Measurements from ENCODE around the gene GRIP1.

Gene GRIP1

DNA sequence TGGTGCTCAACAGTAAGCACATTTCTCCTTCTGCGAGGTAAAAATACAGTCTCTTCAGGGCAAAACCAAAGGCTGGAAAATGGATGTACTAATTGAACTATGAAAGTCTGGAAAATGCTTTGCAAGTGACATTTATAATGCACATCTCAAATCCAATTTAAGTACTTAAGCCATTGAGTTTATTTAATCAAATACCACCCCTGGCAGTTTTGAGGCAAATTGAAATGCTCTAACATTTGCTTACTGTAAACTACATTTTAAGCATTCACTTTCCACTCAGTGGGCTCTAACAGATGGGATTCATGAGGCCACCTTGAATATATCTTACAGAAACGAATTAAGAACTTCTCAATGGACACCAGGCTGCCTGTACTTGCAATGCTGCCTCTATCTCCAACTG lies 306.9 kb downstream of the GRIP1 start:
- DNase-seq = no peak

DNA sequence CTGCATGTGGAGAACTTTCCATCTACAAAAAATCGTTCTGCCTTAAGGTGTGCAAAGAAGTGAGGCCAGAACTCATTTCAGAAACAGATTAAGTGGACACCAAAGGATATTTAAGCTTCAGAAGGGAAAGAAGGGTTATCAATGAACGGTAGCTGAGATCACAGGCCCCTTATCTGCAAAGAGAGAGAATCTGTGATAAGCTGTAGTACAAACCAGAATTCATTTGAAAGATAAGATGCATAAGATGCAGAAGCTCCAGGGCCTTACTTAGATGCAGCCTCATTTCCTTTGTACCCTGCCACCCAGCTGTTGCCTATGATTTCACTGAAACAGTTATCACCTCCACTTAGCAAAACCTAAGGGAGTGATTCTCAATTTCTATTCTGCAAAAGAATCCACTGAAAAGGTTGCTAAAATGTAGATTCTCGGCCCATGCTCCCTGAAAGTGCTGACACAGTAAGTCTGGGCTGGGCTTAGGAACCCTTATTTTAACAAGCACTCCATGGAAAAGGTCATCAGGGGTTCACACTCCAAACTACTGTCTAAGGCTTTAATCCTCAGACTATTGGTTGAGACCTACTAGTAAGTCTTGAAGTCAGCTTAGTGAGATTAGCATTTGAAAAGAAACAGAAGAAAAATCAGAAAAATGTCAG lies 311.7 kb downstream of the GRIP1 start:
- DNase-seq = no peak

DNA sequence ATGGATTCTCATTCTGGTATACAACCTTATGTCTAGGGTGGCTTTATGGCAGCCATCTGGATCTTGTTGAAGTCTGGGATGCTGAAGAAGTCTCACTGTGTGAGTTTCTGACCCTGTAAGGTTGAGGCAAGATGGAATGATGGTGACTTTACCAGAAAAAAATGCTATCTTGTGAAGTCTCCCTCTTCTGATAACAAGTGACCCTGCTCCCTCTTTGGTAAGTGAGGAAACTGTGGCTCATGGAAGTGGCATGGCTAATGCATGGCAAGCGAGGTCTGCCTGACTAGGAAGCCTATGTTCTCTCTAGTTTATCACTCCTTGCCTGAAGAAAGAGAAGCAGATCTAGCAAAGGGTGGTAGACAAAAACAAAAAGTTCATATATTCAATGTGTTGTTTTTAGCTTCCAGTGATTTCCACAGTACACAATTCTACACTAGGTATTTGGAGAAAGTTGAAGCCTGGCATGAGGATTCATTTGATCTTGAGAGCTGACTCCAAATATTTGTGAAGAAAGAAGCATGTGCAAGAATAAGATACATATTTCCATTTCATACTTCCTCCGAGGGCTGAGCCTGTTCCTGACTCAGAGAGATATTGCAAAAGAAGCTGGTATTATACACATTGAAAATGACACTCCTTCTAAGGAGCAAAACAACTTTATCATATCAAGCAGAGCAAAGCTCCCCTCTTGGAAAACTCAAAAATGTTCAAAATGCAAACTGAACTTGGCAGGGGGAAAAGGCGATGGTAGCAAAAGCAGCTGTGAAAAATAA lies 313.0 kb downstream of the GRIP1 start:
- no peak for DNase-seq

DNA sequence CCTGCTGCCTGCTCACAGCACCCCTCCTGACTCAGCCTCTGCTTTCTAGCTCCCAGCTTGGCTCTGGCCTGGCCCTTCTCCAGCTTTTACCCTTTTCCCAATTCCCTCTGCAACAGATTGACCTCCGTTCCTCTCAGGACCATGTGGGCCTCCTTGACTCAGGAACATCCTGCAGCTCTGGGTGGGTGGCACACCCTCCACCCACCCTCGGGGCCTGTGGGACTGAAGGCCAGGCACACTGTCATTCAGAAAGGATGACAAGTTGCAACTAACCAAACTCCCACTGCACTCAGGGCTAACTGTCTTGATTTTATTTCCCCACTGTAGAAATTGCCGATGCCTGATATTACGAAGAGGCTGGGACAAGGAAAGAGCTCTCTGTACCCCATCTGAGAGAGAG lies 317.2 kb downstream of the GRIP1 start:
- DNase-seq = peak; percentile 42

DNA sequence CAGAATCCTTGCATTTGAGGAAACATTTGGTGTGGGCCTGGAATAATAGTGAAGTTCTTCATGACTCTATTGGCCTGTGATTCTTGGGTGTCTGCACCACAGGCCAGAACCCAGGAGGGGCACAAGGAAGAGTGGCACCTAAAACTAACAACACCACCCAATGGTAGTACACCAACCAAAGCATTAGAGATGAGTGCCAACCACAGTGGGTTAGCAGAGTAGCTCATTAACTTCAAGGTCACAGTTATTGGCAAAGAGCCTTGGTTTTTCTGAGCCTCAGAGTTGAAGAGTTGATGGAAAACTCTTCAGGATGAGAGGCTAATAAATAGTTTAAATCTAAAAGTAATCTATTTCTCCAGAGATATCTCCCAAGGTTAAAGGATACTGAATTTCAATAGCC lies 319.6 kb downstream of the GRIP1 start:
- DNase-seq = no peak

DNA sequence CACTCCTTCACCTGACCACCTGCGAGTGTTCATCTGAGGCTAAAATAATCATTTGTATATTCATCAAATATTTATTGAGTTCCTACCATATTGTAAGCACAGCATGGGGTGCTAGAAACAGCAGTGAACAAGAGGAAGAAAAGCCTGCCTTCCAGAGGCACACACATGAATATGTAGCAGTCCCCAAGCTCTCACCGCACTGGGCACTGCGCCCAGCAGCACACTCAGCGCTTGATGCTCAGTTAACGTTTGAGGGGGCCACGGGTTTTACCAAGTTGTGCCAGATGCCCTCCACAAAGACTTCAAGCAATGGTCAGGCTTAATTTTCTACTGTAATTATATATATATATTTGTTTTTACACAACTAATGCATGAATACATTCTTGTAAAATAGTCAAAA lies 324.6 kb downstream of the GRIP1 start:
- DNase-seq = peak; percentile 41

DNA sequence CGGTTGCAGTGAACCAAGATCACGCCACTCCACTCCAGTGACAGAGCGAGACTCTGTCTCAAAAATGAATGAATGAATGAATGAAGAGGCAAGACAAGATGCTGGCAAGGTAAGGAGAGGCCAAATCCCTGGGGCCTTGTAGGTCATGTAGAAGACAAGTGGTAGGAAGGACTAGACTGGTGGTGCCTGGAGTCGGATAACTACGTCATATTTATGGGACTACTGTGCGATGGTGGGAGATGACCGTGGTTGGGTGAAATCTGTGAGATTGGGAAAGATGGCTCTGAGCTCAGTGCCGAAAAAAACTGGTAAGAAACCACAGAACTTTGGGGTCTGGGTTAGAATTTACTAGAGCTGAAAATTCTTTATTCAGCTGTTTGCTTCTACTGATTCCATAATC lies 326.0 kb downstream of the GRIP1 start:
- DNase-seq = no peak

DNA sequence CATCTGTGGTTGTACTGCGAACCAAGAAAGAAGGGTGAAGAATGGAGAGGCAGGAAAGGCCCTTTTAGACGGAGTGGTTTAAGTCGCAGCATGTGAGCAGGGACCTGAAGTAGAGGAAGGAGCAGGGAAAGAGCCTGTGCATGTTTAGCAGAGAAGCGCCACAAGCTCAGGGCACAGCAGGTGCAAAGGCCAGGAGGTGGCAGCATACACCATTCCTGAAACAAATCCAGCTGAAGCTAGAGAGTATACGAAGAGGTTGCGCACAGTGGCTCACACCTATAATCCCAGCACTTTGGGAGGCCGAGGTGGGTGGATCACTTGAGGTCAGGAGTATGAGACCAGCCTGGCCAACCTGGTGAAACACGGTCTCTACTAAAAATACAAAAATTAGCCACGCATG lies 326.7 kb downstream of the GRIP1 start:
- peak; percentile 40 for DNase-seq

DNA sequence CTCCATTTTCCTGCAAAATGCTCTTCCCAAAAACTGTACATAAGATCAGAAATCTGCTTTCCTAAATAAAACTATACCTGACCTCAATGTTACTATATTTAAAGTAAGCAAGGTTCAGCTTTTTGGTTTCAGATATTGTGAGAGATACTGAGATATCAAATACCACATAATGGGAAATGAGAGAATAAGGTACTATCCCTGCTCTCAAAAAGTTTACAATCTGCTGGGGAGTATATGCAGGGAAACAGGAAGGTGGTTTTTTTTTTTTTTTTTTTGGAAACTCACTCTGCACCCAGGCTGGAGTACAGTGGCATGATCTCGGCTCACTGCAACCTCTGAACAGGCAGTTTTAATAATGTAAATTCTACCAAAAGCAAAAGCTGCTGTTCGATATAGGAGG lies 327.6 kb downstream of the GRIP1 start:
- DNase-seq = no peak

DNA sequence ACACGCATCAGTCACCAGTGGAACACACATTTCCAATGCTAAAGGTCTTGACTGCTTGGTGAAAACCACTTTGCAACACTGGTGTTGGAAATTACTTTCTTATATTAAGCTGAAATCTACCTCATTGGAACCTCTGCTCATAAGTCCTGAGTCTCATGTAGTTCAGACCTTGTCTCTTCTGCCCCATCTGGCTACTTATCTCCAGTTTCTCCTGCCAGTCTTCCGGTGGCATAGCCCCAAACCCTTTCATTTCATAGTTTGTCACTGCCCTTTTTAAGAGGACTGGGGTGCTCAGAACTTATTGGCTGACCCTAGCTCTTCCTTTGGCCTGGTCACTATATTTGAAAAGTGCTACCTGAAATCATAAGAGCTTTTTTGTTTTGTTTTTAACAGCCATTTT lies 332.9 kb downstream of the GRIP1 start:
- DNase-seq = peak; percentile 7

DNA sequence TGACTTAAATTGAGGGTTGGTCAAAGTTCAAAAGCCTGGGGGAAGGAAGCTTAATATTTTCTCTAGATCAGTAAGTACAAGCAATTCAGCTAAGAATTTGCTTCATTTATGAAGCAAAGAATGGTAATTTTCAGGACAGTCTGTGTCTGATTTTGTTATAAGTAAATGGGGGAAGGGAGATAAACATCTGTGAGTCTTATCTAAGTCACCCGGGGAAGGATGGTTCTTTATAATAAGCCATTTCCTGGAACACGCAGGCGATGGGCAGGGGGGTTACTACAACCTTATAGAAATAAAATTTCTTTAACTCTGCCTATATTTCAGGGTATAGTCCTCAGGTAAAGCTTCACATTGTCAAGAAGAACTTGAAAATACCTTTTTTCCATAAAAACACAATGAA lies 333.7 kb downstream of the GRIP1 start:
- no peak for DNase-seq

DNA sequence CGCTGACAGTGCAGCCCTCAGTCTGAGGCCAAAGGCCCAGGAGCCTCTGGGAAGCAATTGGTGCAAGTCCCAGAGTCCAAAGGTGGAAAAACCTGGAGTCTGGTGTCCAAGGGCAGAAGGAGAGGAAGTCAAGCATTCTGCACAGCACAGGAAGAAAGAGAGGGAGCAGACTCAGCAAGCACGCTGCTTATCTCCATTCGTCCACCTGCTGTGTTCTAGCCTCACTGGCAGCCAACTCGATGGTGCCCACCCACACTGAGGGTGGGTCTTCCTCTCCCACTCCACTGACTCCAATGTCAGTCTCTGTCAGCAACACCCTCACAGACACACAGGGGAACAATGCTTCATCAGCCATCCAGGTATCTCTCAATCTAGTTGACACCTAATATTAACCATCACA lies 337.8 kb downstream of the GRIP1 start:
- DNase-seq = no peak

DNA sequence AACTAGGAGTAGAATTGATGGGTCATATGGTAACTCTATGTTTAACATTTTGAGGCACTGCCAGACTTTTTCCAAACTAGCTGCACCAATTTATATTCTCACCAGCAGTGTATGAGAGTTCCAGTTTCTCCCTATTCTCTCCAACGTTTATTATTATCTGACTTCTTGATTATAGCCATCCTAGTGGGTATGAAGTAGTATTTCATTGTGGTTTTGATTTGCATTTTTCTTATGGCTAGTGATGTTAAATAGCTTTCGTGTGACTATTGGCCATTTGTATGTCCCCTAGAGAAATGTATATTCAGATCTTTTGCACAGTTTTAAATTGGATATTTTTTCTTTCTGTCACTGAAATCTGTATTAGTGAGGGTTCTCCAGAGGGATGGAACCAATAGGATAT lies 338.7 kb downstream of the GRIP1 start:
- DNase-seq = no peak

DNA sequence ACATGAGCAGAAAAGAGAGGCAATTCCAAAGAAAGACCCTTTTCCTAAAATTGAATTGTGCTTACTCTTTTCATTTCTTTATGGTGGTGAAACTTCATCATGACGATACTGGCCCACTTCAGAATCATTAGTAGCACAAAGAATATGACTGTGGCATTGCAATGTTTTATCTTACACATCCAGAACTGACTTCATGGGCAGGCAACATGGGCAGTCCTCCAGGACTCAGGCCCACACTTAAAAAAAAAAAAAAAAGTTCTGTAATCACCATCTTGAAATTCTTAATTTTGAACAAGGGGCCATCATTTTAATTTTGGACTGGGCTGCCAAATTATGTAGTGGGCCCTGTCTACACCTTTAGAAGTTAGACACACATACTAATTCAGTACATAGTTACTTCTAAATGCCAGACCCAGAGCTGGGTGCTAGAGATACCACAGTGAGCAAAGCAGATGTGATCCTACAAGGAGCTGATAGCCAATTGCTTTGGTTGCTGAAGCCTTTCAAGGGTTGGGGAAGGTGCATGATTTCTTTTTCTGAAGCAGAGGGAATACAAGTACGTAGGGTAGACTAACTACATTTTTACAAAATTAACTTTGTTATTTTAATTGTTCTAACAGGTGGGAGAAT lies 341.4 kb downstream of the GRIP1 start:
- DNase-seq = no peak

DNA sequence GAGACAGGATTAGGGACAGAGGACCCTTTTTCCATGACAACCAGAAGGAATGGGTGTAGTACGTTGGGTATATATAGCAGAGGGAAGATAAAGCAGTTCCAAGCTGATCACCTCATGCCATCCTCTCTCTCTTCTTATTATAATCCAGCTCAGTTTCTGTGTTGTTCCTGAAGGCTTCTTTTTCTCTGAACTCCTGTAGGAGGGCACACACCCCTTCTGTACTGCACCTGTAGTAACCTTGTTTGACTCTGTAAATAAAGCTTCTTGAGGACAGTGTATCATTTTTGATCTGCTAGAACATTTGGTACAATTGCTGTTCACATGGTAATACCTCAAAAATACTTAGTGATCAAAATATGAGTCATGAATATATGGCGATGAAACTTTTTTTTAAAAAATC lies 343.1 kb downstream of the GRIP1 start:
- no peak for DNase-seq

DNA sequence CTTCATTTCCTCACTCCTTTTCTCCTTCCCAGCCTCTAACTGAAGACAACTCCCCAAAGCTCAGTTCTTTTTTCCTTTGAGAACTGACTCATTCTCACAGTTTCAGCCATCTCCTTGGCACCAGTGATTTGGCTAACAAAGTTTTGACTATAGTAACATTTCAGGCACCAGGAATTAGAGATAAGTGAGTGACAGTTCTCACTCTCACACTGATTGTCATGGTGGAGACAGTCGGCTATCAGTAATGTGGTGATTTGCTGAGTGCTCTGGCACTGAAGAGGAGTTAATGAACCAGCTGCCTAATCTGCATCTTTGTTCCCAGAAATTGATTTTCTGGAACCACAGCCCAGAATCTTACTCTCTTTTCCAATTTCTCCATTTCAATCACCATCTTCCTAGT lies 347.1 kb downstream of the GRIP1 start:
- no peak for DNase-seq

DNA sequence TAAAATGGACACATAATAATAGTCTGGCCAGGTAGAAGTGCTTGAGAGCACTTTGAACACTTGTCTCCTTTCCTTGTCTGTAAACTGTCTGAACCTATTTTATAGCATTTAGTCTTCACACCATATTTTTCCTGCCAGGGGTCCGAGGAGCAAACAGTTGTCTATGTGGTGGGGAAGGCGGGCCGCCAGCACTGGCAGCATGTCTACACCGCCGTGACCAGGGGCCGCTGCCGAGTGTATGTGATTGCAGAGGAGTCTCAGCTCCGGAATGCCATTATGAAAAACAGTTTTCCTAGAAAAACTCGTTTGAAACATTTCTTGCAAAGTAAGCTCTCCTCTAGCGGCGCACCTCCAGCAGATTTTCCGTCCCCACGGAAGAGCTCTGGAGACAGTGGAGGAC lies 347.9 kb downstream of the GRIP1 start:
- DNase-seq = no peak

DNA sequence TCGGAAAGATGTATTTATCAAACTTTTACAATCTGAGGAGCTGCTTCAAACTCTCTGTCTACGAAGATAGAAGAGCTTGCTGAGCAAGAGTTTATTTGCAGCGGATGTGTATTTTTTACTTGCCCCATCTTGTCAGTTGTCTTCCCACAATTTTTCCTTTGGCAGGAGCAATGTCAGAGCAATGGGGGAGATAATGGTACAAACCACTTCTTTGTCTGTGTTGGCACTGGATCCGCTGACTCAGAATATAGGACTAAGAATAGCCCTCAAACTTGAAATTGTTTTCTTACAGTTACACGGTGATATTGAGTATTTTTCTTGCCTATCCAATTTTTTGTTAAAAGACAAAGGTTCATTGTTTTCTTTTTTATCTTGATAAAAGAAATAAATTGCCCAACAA lies 348.9 kb downstream of the GRIP1 start:
- DNase-seq = no peak

DNA sequence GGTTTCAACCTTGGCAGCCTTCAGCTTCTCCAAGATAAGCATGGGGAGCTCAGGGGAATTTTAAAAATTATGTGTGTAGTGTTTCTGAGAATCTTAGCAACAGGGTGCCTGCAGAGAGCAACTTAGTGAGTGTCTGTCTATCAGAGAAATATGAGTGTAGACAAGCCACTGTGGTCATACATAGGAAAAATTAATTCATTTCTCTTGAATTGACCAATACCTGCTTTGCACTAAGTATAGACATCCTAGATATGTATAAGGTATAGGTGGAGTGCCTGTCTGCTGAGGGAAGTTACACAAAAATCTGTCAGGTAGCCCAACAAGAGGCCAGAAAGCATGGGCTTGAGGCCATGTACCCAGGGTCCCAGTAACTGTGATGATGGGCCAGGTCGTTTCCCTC lies 355.9 kb downstream of the GRIP1 start:
- DNase-seq = no peak

DNA sequence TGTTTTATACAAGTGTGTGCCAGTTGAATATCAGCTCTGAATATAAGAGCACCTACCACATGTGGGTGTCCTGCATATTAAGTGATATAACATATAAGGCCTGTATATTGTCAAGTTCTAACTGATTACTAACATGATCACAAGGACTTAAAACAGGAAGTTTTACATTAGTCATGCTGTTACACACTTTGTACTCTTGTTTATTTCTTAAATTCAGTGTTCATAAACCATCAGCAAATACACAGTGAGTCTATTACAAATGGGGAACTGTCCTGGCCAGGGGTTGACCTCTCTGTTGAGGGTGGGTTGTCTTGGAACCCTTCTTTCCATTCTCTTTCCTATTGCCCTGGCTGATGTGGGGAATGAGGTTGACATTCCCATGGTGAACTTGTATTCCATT lies 357.4 kb downstream of the GRIP1 start:
- no peak for DNase-seq

DNA sequence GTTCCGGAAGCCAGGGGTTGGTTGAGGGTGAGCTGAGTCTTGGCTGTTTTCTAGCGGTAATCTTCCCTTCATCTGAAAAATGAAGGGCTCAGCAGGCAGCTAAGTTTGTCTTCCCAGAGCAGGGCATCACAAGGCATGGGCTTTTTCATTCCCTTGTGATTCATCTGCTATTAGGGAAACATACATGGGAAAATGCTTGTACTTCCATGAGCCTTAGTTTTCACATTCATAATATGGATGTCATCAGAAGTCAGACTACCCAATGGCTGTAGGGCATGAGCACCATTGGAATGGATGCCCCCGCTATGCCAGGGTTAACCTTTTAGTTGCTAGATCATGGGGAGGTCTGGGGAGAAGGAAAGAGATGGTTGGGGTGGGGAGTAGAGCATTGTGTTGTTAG lies 357.9 kb downstream of the GRIP1 start:
- no peak for DNase-seq

DNA sequence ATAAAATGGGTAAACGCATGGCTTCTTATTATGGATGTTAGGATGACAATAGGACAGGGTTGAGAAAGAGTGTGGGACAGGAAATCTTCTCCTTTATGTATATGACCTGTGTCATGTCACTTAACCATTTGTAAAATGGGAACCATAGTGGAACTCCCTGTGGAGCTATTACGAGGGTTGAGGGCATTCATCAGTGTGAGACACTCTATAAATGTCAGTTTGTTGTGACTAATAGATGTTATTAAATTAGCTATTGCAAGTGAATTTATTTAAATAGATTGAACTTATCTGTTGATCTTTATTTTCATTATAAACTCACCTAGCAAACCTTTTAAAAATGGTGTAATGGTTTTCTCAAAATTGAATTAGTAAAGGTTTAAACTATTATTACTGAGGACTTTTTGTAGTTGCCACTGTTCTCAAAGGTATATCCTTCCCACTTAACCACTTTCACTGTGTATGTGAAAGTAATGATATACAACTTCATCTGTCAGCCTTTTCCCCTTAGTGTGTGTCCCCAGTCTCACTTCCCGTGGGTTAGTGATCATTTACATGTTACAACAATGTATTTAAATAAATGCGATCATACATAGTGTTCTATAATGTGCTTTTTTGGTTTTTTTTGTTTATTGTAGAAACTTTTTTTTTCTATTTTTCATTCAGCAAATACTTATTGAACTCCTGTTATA lies 359.5 kb downstream of the GRIP1 start:
- DNase-seq = no peak

DNA sequence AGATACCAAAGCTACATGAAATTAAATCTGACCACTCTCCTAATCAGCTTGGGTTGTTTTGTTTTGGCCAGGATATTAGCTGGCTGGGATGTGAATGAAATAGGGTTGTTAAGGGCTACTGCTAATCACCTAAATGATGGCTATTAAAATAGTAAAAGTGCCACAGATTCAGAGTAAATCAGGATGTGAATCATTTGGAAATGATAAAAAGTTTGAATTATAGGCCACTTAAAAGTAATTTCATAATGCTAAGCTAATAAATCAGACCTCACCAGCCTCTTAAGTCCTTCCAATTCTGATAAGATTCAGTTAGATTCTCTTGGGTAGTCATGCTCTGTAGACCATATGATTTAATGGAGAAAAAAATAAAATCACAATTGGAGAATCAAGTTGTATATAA lies 364.6 kb downstream of the GRIP1 start:
- DNase-seq = no peak

DNA sequence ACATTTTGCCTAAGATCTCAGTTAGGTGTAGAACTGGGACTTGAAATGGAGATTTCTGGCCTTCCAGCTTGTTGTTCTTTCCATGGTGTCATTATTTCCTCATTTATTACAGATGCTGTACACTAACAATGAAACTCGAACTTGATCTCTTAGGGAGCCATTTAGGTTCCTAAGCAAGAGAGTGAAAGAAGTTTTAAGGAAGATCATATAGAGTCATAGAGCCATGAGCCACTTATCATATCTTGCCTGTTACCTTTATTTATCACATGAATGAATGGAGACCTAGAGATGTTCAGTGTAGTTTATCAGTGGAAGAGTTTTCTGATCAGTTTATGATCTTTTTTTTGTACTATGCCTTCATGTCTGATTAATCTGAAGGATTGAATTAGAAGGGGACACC lies 366.7 kb downstream of the GRIP1 start:
- DNase-seq = no peak
